ENCODE measurements around the gene ATXN7L3.
"Not testable (repeated sequence)": the region's sequence is repeated elsewhere in the genome, so short reads cannot be mapped to it uniquely, and the experiment has no call there.

The ATXN7L3 gene

DNA sequence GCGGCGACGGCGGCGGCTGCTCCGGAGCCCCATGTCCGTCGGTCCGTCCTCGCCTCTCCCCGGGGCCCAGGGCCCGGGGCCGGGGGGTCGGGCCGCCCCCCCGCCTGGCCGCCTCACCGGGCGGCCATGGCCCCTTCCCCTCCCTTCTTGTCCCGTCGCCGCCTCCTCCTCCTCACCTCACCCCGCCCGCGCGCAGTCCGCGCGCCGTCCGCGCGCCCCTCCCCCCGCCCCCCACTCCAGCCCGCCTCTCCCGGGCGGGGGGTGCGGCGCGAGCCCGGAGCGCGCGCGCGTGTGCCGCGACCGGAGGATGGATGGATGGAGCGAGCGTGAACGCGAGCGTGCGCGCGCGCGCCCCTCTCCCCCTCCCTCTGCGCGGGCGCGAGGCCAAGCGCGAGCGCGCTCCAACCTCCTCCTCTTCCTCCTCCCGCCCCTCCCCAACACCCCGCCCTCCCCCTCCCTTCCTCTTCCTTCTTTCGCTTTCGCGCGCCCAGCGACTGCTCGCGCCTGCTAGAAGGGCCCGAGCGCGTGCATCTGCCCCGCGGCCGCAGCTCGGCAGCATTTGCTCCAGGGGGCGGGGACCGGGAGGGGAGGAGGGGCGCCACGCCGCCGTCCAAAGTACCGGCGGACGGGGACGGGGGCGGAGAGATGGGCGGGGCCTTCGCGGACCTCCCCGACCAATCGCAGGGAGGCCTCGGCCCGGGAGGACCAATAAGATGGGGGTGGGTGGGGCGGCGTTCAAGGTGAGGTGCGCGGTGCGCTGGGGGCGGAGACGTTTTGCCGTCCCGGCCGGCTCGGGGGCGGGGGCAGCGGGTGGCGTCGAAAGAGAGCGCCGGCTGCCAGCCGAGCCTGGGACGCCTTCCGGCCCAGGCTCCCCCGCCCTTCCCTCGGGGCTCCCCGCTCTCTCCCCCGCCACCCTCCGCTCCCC is at the start of gene ATXN7L3:
TSS of gene ATXN7L3 (minus strand) at position 332 of the 925 bp plus-strand sequence. CDS start 1,814 bp downstream, outside the sequence.
- DNase-seq = peak; percentile 99

GRCh38 chr17:44247876-44248736 is 48.4 kb upstream of the ATXN7L3 start:
- no peak for DNase-seq

DNA sequence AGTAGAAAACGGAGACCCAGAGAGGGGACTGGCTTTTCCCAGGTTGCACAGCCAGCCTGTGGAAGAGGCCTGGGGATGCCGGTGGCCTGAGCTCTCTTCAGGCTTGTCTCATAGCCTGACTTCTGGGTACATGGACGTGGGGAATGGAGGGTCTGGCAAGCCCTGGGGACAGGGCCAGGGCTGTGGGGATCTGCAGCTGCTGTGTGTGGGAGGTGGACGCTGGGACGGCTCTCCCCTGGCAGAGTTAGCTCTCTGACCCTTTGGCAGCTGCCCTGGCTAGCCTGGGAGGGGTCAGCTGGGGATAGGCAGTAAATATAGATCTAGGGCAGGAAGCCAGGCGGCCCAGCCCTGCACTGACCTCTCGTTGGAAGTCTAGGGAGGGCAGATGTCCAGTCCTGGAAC is 47.8 kb upstream of the ATXN7L3 start:
- DNase-seq = no peak

- DNase-seq = no peak
These were observed 41.5 kb upstream of the ATXN7L3 start for GRCh38 chr17:44241106-44241624.

DNA sequence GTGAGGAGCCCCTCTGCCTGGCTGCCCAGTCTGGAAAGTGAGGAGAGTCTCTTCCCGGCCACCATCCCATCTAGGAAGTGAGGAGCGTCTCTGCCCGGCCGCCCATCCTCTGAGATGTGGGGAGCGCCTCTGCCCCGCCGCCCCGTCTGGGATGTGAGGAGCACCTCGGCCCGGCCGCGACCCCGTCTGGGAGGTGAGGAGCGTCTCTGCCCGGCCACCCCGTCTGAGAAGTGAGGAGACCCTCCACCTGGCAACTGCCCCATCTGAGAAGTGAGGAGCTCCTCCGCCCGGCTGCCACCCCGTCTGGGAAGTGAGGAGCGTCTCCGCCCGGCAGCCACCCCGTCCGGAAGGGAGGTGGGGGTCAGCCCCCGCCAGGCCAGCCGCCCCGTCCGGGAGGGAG is 38.2 kb upstream of the ATXN7L3 start:
- DNase-seq = not testable (repeated sequence)

- DNase-seq = no peak
These were observed 36.8 kb upstream of the ATXN7L3 start for GRCh38 chr17:44236444-44236991.

DNA sequence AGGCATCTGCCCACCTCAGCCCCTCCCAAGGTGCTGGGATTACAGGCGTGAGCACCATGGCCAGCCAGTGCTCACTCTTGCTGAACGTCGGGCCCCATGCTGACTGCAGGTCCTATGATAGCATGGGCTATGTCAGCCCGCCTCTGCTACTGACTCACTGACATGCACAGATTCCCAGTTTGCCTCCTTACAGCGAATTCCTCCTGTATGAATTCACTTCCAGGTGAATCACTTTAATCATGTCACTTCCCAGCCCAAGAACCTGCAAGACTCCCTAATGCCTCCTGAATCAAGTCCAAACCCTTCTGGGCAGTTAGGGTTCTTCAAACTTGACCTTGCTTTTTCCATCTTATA is 35.9 kb upstream of the ATXN7L3 start:
- DNase-seq = no peak

- no peak for DNase-seq
These were observed 33.9 kb upstream of the ATXN7L3 start for GRCh38 chr17:44233582-44233981.

- DNase-seq = no peak
These were observed 32.4 kb upstream of the ATXN7L3 start for GRCh38 chr17:44232061-44232460.

DNA sequence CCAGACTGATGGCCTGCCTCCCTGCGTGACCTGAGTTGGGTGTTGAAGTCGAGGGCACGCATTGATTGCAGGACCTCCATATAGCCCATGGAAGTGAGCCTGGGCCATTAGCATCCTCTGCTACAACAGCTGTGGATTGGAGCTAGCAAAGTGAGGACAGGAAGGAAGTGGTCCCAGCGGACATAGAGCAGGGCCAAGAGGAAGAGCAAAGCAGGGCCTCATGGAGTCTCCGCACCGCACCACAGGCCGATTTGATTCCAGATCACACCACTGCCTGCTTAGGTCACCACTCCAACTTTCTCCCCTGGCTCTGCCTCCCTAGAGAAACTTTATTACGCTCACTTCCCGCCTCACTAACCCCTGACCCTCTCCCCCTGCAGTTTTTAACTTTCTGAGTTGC is 30.5 kb upstream of the ATXN7L3 start:
- DNase-seq = no peak

DNA sequence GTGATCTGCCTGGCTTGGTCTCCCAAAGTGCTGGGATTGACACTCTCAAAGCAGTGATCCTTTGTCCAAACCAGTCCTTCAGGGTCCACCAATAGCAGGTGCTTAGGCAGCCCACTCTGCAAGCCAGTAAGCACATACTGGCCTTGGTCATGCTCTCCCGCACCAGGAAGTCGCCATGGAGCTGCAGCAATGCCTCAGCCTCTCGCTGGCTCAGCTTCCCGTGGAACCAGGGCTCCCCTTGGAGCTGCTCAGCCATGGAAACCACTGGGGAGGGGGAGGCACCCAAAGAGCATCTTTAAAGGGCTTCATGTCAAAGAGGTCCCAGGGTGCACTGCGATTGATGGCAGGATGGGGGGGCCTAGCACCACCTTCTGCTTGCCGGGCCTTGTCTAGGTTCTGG is 29.4 kb upstream of the ATXN7L3 start:
- DNase-seq = no peak

- no peak for DNase-seq
These were observed 23.9 kb upstream of the ATXN7L3 start for GRCh38 chr17:44223541-44224071.

DNA sequence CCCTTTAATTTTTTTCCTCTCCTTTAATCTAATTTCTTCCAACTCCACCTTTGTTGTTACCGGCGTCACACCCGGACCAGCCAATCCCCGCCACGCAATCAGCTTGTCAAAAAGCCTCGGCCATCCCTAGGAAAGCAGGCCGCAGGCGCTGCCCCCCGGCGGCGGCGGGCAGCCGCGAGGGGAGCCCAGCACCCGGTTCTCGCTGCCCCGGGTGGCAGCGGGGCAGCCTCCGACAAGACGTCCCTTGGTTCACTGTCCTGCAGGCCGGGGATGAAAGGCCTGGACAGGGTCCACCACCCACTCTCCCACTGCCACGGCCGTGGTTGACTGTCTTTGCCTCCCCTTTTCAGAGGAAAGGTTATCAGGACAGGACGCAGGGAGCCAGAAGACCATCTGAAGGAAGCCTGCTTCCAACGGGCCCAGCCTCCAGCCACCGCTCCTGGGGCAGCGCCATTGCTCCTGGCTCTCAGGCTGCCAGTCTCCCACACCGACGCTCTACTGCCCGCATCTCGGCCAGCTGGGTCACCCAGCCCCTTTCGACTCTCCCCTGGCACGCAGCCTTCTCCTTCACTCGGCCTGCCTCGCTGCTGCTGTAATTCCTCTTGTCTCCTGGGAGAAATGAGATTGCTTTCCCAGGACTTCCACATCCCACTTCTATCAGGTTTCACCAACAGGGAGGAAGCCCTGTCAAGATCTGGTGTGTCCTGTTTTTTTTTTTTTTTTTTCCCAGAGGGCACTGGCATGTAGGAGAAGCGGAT is 22.6 kb upstream of the ATXN7L3 start:
- peak; percentile 73 for DNase-seq

- DNase-seq = no peak
These were observed 22.1 kb upstream of the ATXN7L3 start for GRCh38 chr17:44221862-44222111.

DNA sequence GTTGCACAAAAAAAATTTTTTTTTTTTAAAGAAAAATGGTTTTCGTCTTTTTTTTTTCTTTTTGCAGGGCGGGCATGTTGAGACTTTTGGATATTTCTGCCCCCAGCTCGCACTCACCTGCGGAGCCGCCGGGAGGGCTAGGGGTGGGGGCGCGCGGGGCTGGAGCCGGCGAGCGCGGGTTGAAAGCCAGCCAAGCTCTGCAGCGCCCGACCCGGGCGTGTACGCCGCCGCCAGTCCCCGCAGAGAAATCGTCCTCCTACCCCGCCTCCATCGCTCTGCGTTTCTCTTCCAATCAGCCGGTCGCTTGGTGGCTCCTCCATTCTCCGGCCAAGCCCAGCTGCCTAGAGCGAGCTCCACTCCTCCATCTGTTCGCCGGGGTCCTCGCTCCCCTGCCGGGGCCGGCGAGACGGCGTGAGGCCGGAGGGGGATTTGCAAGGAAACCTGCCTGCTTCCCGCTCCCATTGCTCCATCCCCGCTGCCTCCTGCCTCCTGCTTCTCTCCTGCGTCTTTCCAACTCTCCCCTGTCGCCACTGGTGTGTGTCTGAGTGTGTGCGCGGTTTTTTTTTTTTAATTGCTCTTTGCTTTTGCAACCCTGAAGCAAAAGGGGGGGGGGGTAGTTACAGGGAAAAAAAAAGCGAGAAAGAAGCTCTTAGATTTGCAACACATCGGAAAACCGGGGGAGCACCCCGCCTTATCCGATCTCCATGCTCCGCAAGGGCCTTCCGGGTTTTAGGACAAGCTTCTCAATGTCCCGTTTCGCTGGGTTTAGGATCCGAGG is 21.6 kb upstream of the ATXN7L3 start:
- DNase-seq = peak; percentile 81

- DNase-seq = peak; percentile 81
These were observed 20.8 kb upstream of the ATXN7L3 start for GRCh38 chr17:44220213-44221083.

- peak; percentile 75 for DNase-seq
These were observed 20.0 kb upstream of the ATXN7L3 start, which contains the start of gene UBTF for GRCh38 chr17:44219616-44220212. TSS of gene UBTF (minus strand) at chr17:44219675. CDS start at chr17:44218229, 1,446 bp downstream.

DNA sequence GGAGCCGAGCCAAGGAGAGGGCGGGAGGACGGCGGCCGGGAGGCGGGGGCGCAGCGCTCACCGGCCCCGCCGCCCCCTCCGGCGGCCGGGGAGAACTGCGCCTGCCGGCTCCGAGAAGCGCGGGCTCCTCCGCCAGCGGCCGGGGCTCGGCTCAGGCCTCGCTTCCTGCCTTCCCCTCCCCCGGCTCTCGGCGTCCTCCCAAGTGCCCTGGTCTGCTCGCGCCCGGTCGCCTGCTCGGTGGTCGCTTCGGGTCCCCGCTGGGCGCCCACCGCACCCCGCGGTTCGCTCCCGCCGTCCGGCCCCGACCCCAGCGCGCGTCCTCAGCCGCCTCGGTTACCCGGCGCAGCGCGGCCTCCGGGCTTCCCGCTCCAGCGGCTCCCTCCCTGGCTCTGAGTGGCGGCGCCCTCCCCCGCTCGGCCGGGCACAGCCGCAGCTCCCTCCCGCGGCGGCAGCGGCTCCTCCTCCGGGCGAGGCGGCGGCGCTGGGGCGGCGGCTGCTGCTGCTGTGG is 19.5 kb upstream of the ATXN7L3 start:
- peak; percentile 85 for DNase-seq

DNA sequence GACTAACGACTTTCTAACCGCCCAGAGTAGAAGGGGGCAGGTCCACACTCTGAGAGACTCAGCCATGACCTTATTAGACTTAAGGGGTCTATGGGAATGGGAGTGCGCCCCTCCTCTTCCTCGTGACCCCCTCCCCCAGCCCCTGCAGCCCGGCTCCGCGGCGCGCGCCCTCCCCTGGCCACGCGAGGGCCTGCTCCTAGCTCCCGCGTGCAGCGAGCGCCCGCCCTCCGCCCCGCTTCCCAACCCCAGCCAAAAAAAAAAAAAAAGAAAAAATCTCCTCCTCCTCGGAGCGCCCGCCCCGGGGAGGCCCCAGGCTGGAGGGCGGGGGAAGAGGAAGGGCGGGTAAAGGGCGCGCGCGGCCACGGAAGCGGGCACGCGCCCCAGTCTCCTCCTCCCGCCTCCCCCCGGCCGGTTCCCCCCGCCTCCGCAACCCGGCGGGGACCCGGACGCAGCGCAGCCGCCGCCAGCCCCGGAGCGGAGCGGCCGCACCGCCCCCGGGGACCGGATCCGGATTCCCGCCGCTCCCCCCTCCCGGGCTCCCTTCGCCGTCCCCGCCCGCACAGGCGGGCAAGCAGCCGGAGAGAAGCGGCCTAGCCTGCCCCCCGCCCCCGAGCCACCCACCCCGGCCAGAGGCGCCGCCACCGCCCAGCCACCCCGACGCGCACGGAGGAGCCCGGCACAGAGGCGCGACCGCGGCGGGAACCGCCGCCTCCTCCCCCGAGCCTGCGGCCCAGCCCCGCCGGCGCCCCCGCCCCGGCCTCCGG is 18.8 kb upstream of the ATXN7L3 start:
- peak; percentile 91 for DNase-seq

Measured in activated CD8-positive, alpha-beta memory T cell treated with anti-CD3 and anti-CD28 coated beads, Interleukin-2, amount 50 U/mL, for 48 hours (primary cell).